ENCODE results near the gene ING1. TPM values are rescaled to one million over a fixed set of nuclear protein-coding genes. Genes with fewer than 3 reads are reported as not detected.
"Not testable (repeated sequence)": the region's sequence is repeated elsewhere in the genome, so short reads cannot be mapped to it uniquely, and the experiment has no call there.

The ING1 gene
- total and polyA plus RNA-seq, 2 experiments from 2014 or later = 16.5 to 28.6 TPM

GRCh38 chr13:110700641-110701040 is 12.9 kb upstream of the ING1 start:
- TF ChIP-seq CTCF (IDR thresholded peaks at IDR 0.05; ENCODE audit: low read depth, low read length) = no peak
- H3K4me3 ChIP-seq = no peak overlapping the region
- H3K27ac ChIP-seq = no peak overlapping the region
- no peaks in the 10 kb centered on the region for H3K27me3 ChIP-seq
- no peak for DNase-seq (ENCODE audit: low read depth in 1 of 2, low spot score in 1 of 2)
- H3K36me3 ChIP-seq = peaks cover 14% of the 10 kb centered on the region
- H3K9me3 ChIP-seq (ENCODE audit: low read depth) = no peaks in the 10 kb centered on the region
- H3K4me1 ChIP-seq (ENCODE audit: low read depth) = peaks cover 8% of the 10 kb centered on the region

GRCh38 chr13:110701061-110701460 is 12.4 kb upstream of the ING1 start:
- not testable (repeated sequence) for H3K4me3 ChIP-seq; H3K27ac ChIP-seq; H3K27me3 ChIP-seq; H3K9me3 ChIP-seq (ENCODE audit: low read depth); DNase-seq (ENCODE audit: low read depth in 1 of 2, low spot score in 1 of 2); H3K4me1 ChIP-seq (ENCODE audit: low read depth)
- H3K36me3 ChIP-seq = peaks cover 14% of the 10 kb centered on the region

GRCh38 chr13:110702089-110702488 is 11.4 kb upstream of the ING1 start:
- H3K27ac ChIP-seq = no peak overlapping the region
- no peak overlapping the region for H3K4me3 ChIP-seq
- no peaks in the 10 kb centered on the region for H3K9me3 ChIP-seq (ENCODE audit: low read depth)
- no peaks in the 10 kb centered on the region for H3K27me3 ChIP-seq
- H3K4me1 ChIP-seq (ENCODE audit: low read depth) = peaks cover 8% of the 10 kb centered on the region
- peaks cover 14% of the 10 kb centered on the region for H3K36me3 ChIP-seq
- no peak for DNase-seq (ENCODE audit: low read depth in 1 of 2, low spot score in 1 of 2)
- no peak for TF ChIP-seq CTCF (IDR thresholded peaks at IDR 0.05; ENCODE audit: low read depth, low read length)

GRCh38 chr13:110702591-110703526 is 10.6 kb upstream of the ING1 start:
- peaks cover 9% of the 10 kb centered on the region for H3K36me3 ChIP-seq
- H3K27me3 ChIP-seq = no peaks in the 10 kb centered on the region
- H3K9me3 ChIP-seq (ENCODE audit: low read depth) = no peaks in the 10 kb centered on the region
- TF ChIP-seq CTCF (IDR thresholded peaks at IDR 0.05; ENCODE audit: low read depth, low read length) = no peak
- no peak overlapping the region for H3K4me3 ChIP-seq
- peaks cover 8% of the 10 kb centered on the region for H3K4me1 ChIP-seq (ENCODE audit: low read depth)
- DNase-seq (ENCODE audit: low read depth in 1 of 2, low spot score in 1 of 2) = peak; percentile 15 to 18
- peak overlapping the region; percentile 20 for H3K27ac ChIP-seq

- H3K4me1 ChIP-seq (ENCODE audit: low read depth) = peaks cover 8% of the 10 kb centered on the region
- no peaks in the 10 kb centered on the region for H3K36me3 ChIP-seq
- H3K27me3 ChIP-seq = no peaks in the 10 kb centered on the region
- no peaks in the 10 kb centered on the region for H3K9me3 ChIP-seq (ENCODE audit: low read depth)
- peak overlapping the region; percentile 71 for H3K4me3 ChIP-seq
- DNase-seq (ENCODE audit: low read depth in 1 of 2, low spot score in 1 of 2) = no peak
- H3K27ac ChIP-seq = peak overlapping the region; percentile 91
- no peak for TF ChIP-seq CTCF (IDR thresholded peaks at IDR 0.05; ENCODE audit: low read depth, low read length)
Observed at GRCh38 chr13:110705356-110705825, 8.1 kb upstream of the ING1 start.

Measured in cardiac muscle cell (in vitro differentiated cells and primary cell).